IMR-90 (cell line): Measurements from ENCODE around the gene TMIGD1.
"Not testable (repeated sequence)": the region's sequence is repeated elsewhere in the genome, so short reads cannot be mapped to it uniquely, and the experiment has no call there.

ENCODE experiments used
- CEBPB ChIP-seq: IDR thresholded peaks from 2 replicates; pipeline ENCODE4 v1.6.1; 2012; ENCODE audit warnings: low read depth, low read length, improper control_type of control experiment
- CTCF ChIP-seq: conservative IDR thresholded peaks from 2 replicates; pipeline ENCODE4 v1.5.1; 2012; ENCODE audit warnings: mild to moderate bottlenecking, low read depth, low read length, improper control_type of control experiment
- FOS ChIP-seq: fragments of 150-350 bp; IDR thresholded peaks from 2 replicates; pipeline ENCODE4 v1.6.1; 2016; ENCODE audit warnings: low read depth, low read length
- MAFK ChIP-seq: IDR thresholded peaks from 2 replicates; pipeline ENCODE4 v1.6.1; 2012; ENCODE audit warnings: low read depth, low read length, improper control_type of control experiment
- POLR2A ChIP-seq: IDR thresholded peaks from 2 replicates; pipeline ENCODE4 v1.6.1; 2012; ENCODE audit warnings: mild to moderate bottlenecking, low read depth, low read length
- RAD21 ChIP-seq: IDR thresholded peaks from 2 replicates; pipeline ENCODE4 v1.6.1; 2012; ENCODE audit warnings: low read length, improper control_type of control experiment
- TF ChIP-seq, protein P1 (sequence below): fragments of 150-350 bp; IDR thresholded peaks from 2 replicates; pipeline ENCODE4 v1.6.1; 2017; ENCODE audit warnings: mild to moderate bottlenecking, antibody characterized with exemption, low read length, low read depth

DNA sequence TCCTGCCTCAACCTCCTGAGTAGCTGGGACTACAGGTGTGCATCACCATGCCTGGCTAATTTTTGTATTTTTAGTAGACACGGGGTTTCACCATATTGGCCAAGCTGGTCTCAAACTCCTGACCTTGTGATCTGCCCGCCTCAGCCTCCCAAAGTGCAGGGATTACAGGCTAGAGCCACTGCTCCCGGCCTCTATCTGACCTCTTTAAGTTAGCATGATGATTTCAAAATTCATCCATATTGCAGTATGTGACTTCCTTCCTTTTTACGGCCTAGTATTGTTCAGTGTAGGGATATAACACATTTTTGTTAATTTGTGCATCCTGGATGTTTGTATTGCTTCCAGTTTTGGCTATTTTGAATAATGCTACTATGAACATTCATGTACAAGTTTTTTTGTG lies 17.4 kb upstream of the TMIGD1 start:
- not testable (repeated sequence) for TF ChIP-seq POLR2A, CTCF, MAFK, FOS, CEBPB, RAD21
- TF ChIP-seq, protein P1, sequence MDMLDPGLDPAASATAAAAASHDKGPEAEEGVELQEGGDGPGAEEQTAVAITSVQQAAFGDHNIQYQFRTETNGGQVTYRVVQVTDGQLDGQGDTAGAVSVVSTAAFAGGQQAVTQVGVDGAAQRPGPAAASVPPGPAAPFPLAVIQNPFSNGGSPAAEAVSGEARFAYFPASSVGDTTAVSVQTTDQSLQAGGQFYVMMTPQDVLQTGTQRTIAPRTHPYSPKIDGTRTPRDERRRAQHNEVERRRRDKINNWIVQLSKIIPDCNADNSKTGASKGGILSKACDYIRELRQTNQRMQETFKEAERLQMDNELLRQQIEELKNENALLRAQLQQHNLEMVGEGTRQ: not testable (repeated sequence)
